Measurements from ENCODE around the gene EYA2.

GRCh38 chr20:46903937-46904336 lies 9.3 kb downstream of the EYA2 start:
- TF ChIP-seq CTCF (IDR thresholded peaks at IDR 0.05), result no peak
- TF ChIP-seq POLR2A (IDR thresholded peaks at IDR 0.05), result no peak

All from heart left ventricle (tissue), 13 donors.